Neuronal stem cell (in vitro differentiated cells): ENCODE measurements around the gene TAPT1. TPM values are rescaled to one million over a fixed set of nuclear protein-coding genes. Genes with fewer than 3 reads are reported as not detected.

Source experiments
- DNase-seq: peaks from one replicate; pipeline ENCODE4 v3.0.0-alpha.2; 2013; ENCODE audit warnings: low spot score
- H2AFZ ChIP-seq: one replicate; pipeline ENCODE4 v1.6.1; 2013; ENCODE audit warnings: mild to moderate bottlenecking, low read length, inconsistent platforms
- H2AK5ac ChIP-seq: 2 replicates; pipeline ENCODE4 v1.6.1; 2013; ENCODE audit warnings: low read depth, mild to moderate bottlenecking, inconsistent platforms, low read length, moderate library complexity, mixed read lengths
- H2BK120ac ChIP-seq: 2 replicates; pipeline ENCODE4 v1.6.1; 2013; ENCODE audit warnings: low read depth, mild to moderate bottlenecking, inconsistent platforms, low read length, moderate library complexity, mixed read lengths
- H2BK12ac ChIP-seq: one replicate; pipeline ENCODE4 v1.6.1; 2013; ENCODE audit warnings: low read length, inconsistent platforms
- H2BK15ac ChIP-seq: 2 replicates; pipeline ENCODE4 v1.6.1; 2013; ENCODE audit warnings: mild to moderate bottlenecking, low read length, inconsistent platforms, mixed read lengths
- H2BK5ac ChIP-seq: one replicate; pipeline ENCODE4 v1.6.1; 2013; ENCODE audit warnings: inconsistent platforms, mild to moderate bottlenecking, low read length, moderate library complexity
- H3K14ac ChIP-seq: one replicate; pipeline ENCODE4 v1.6.1; 2013; ENCODE audit warnings: low read length, inconsistent platforms
- H3K18ac ChIP-seq: 2 replicates; pipeline ENCODE4 v1.6.1; 2013; ENCODE audit warnings: low read length, inconsistent platforms
- H3K23ac ChIP-seq: 2 replicates; pipeline ENCODE4 v1.6.1; 2013; ENCODE audit warnings: low read depth, mild to moderate bottlenecking, mixed read lengths, low read length, inconsistent platforms; ENCODE audit not compliant: poor library complexity
- H3K27ac ChIP-seq: replicated peaks from 3 replicates; pipeline ENCODE4 v1.5.1; 2013; ENCODE audit warnings: low read length, inconsistent platforms
- H3K27me3 ChIP-seq, 3 experiments: 2 replicates each; pipeline ENCODE4 v1.6.1; 2013; ENCODE audit warnings: low read length in 3 of 3, mild to moderate bottlenecking in 2 of 3, inconsistent platforms in 1 of 3, low read depth in 1 of 3, mixed read lengths in 1 of 3, moderate library complexity in 1 of 3; ENCODE audit not compliant: control insufficient read depth in 3 of 3, insufficient read depth in 3 of 3
- H3K36me3 ChIP-seq, 2 donors: replicated peaks in 1 of 2; 2 replicates each; pipeline ENCODE4 v1.6.1; 2013; ENCODE audit warnings: low read length in 2 of 2; ENCODE audit not compliant: control insufficient read depth in 2 of 2, insufficient read depth in 2 of 2
- H3K4ac ChIP-seq: 2 replicates; pipeline ENCODE4 v1.6.1; 2013; ENCODE audit warnings: inconsistent platforms, mild to moderate bottlenecking, low read length, moderate library complexity
- H3K4me1 ChIP-seq, 2 donors: 1 replicate in 1 of 2; 2 replicates in 1 of 2; pipeline ENCODE4 v1.6.1; 2013; ENCODE audit warnings: low read length in 2 of 2, low read depth in 1 of 2; ENCODE audit not compliant: control insufficient read depth in 2 of 2, insufficient read depth in 1 of 2
- H3K4me2 ChIP-seq: one replicate; pipeline ENCODE4 v1.6.1; 2013; ENCODE audit warnings: mild to moderate bottlenecking, low read length, inconsistent platforms; ENCODE audit not compliant: insufficient read depth, poor library complexity, severe bottlenecking
- H3K4me3 ChIP-seq, 2 donors: 2 replicates each; pipeline ENCODE4 v1.5.1; 2013; ENCODE audit warnings: low read length in 2 of 2, mild to moderate bottlenecking in 2 of 2, inconsistent platforms in 1 of 2, moderate library complexity in 1 of 2
- H3K79me1 ChIP-seq: one replicate; pipeline ENCODE4 v1.6.1; 2013; ENCODE audit warnings: low read depth, mild to moderate bottlenecking, inconsistent platforms, low read length, moderate library complexity
- H3K9ac ChIP-seq: one replicate; pipeline ENCODE4 v1.6.1; 2013; ENCODE audit warnings: mild to moderate bottlenecking, low read depth, low read length, inconsistent platforms; ENCODE audit not compliant: poor library complexity
- H3K9me3 ChIP-seq, 2 donors: replicated peaks in 1 of 2; 2 replicates each; pipeline versions ENCODE3 to v1.6.1; 2013; ENCODE audit warnings: low read length in 2 of 2, mild to moderate bottlenecking in 2 of 2, inconsistent platforms in 1 of 2, low read depth in 1 of 2, mixed read lengths in 1 of 2, moderate library complexity in 1 of 2; ENCODE audit not compliant: control insufficient read depth in 2 of 2, insufficient read depth in 1 of 2
- H4K8ac ChIP-seq: one replicate; pipeline ENCODE4 v1.6.1; 2013; ENCODE audit warnings: low read depth, mild to moderate bottlenecking, inconsistent platforms, low read length, moderate library complexity
- H4K91ac ChIP-seq: one replicate; pipeline ENCODE4 v1.6.1; 2013; ENCODE audit warnings: low read length, low read depth, mild to moderate bottlenecking, inconsistent platforms; ENCODE audit not compliant: poor library complexity
- WGBS, 2 donors: extraction: QIAGEN DNeasy Blood & Tissue Kit; methylation state at CpG; one replicate each; pipeline ENCODE4 v1.1.7; 2013; ENCODE audit warnings: missing lambda C conversion rate in 2 of 2, mixed read lengths in 1 of 2; ENCODE audit not compliant: insufficient read length in 2 of 2, insufficient replicate concordance in 1 of 2; ENCODE audit errors: extremely low coverage in 2 of 2; 5-methylcytosine and 5-hydroxymethylcytosine counted together
- small RNA-seq: library from polyadenylated mRNA; stranded (forward); fragments of <200 nt; extraction: miRNeasy Mini kit (QIAGEN cat#:217004); gene quantifications from one replicate; pipeline ENCODE3, GENCODE V24; 2013; ENCODE audit not compliant: insufficient read depth

TAPT1 gene

GRCh38 chr4:16110661-16111290 is 115.5 kb downstream of the TAPT1 start:
- Histone ChIP-seq H3K79me1 (no peaks in the 10 kb centered on the region), H4K8ac (no peak overlapping the region), H2BK15ac (no peak overlapping the region), H3K4me1 (no peaks in the 10 kb centered on the region), H3K36me3 (no peaks in the 10 kb centered on the region), H3K4ac (no peak overlapping the region), H3K4me3 (no peak overlapping the region), H2AK5ac (no peak overlapping the region), H2BK12ac (no peak overlapping the region), H3K18ac (no peak overlapping the region), H3K14ac (no peak overlapping the region), H3K27me3 (peaks cover 0 to 38% (median 0%) of the 10 kb centered on the region in 3 experiments), H2BK5ac (no peak overlapping the region), H3K9ac (no peak overlapping the region), H2BK120ac (no peak overlapping the region), H3K9me3 (no peaks in the 10 kb centered on the region), H4K91ac (no peak overlapping the region), H3K4me2 (no peak overlapping the region), H3K23ac (no peak overlapping the region), H3K27ac (no peak overlapping the region), H2AFZ (no peak overlapping the region)
- no peak for DNase-seq
- WGBS, 2 donors = no CpG with 5 or more reads among the region's 3 CpGs

Small RNAs within 50 kb of the gene (small RNA-seq; reads per million reads assigned to genes)
- gene RPS21P4 = not detected
